Thyroid gland (tissue), 4 donors: ENCODE data around the gene FCER2.

Source experiments
- CTCF ChIP-seq, 6 experiments: fragments of 200-600 bp in 3 of 6; fragments of 450-650 bp in 3 of 6; sonication (generic) in 3 of 6; IDR thresholded peaks; one replicate each; pipeline ENCODE4 v1.5.1; 2016 to 2019; ENCODE audit warnings: antibody characterized with exemption in 6 of 6, mild to moderate bottlenecking in 2 of 6, inconsistent platforms in 1 of 6, moderate library complexity in 1 of 6
- POLR2A ChIP-seq, 2 donors: fragments of 450-650 bp; IDR thresholded peaks; one replicate each; pipeline ENCODE4 v1.6.1; 2017; ENCODE audit warnings: antibody characterized with exemption in 2 of 2, mild to moderate bottlenecking in 2 of 2, moderate library complexity in 1 of 2

GRCh38 chr19:7682175-7682855 lies 19.6 kb downstream of the FCER2 start:
- TF ChIP-seq CTCF (IDR thresholded peaks at IDR 0.05), result no peak
- no peak for TF ChIP-seq POLR2A (IDR thresholded peaks at IDR 0.05)
